GM19324 (cell line): ENCODE results near the gene MRPS5.

Experiments
- ATAC-seq: cut with Tn5 transposase; IDR thresholded peaks from one replicate; pipeline ENCODE4 v1.9.1; 2021; ENCODE audit warnings: mild to moderate bottlenecking, moderate library complexity; ENCODE audit not compliant: unreplicated experiment, low FRiP score

MRPS5 gene

GRCh38 chr2:95061601-95062183, 59.9 kb downstream of the MRPS5 start:
- no peak for ATAC-seq

- ATAC-seq: no peak
Measured at GRCh38 chr2:95061119-95061512, 60.5 kb downstream of the MRPS5 start.

GRCh38 chr2:95060446-95061118, 61.0 kb downstream of the MRPS5 start:
- no peak for ATAC-seq

GRCh38 chr2:95059656-95060370, 61.8 kb downstream of the MRPS5 start:
- no peak for ATAC-seq

- no peak for ATAC-seq
Measured at GRCh38 chr2:95058989-95059641, 62.5 kb downstream of the MRPS5 start.

- ATAC-seq: no peak
Measured at GRCh38 chr2:95058466-95058988, 63.1 kb downstream of the MRPS5 start.

GRCh38 chr2:95057535-95058370, 63.9 kb downstream of the MRPS5 start:
- ATAC-seq: no peak

GRCh38 chr2:95056461-95057459, 64.8 kb downstream of the MRPS5 start:
- no peak for ATAC-seq

- ATAC-seq: no peak
Measured at GRCh38 chr2:95056044-95056443, 65.6 kb downstream of the MRPS5 start.

- ATAC-seq: no peak
Measured at GRCh38 chr2:95055262-95055661, 66.3 kb downstream of the MRPS5 start.

- no peak for ATAC-seq
Measured at GRCh38 chr2:95054016-95054415, 67.6 kb downstream of the MRPS5 start.

GRCh38 chr2:95053543-95053942, 68.1 kb downstream of the MRPS5 start:
- no peak for ATAC-seq

GRCh38 chr2:95052804-95053479, 68.7 kb downstream of the MRPS5 start:
- no peak for ATAC-seq

GRCh38 chr2:95052307-95052706, 69.3 kb downstream of the MRPS5 start:
- no peak for ATAC-seq

- no peak for ATAC-seq
Measured at GRCh38 chr2:95051626-95052025, 70.0 kb downstream of the MRPS5 start.

- ATAC-seq: no peak
Measured at GRCh38 chr2:95050385-95051300, 71.0 kb downstream of the MRPS5 start.

GRCh38 chr2:95049961-95050360, 71.6 kb downstream of the MRPS5 start:
- no peak for ATAC-seq

GRCh38 chr2:95049683-95049955, 72.0 kb downstream of the MRPS5 start:
- ATAC-seq: no peak
